GM19468 (cell line): ENCODE data around the gene MAPK8IP3.

Experiments
- ATAC-seq: cut with Tn5 transposase; IDR thresholded peaks from one replicate; pipeline ENCODE4 v1.9.1; 2021; ENCODE audit warnings: mild to moderate bottlenecking, moderate library complexity, moderate number of reproducible peaks; ENCODE audit not compliant: unreplicated experiment; ENCODE audit errors: extremely low read depth

The MAPK8IP3 gene

GRCh38 chr16:1705688-1706385 is at the start of gene MAPK8IP3:
Gene MAPK8IP3 (plus strand): TSS chr16:1706195. CDS start chr16:1706340, 145 bp downstream.
- ATAC-seq: peak; percentile 61

- no peak for ATAC-seq
Measured at GRCh38 chr16:1656808-1657617, 49.0 kb upstream of the MAPK8IP3 start.

GRCh38 chr16:1657841-1658240 is 48.2 kb upstream of the MAPK8IP3 start:
- no peak for ATAC-seq

- ATAC-seq: no peak
Measured at GRCh38 chr16:1659031-1659430, 47.0 kb upstream of the MAPK8IP3 start.

- no peak for ATAC-seq
Measured at GRCh38 chr16:1661826-1662225, 44.2 kb upstream of the MAPK8IP3 start.

GRCh38 chr16:1662543-1662942 is 43.5 kb upstream of the MAPK8IP3 start:
- ATAC-seq: no peak

- no peak for ATAC-seq
Measured at GRCh38 chr16:1665829-1666228, 40.2 kb upstream of the MAPK8IP3 start.

- ATAC-seq: no peak
Measured at GRCh38 chr16:1666316-1666715, 39.7 kb upstream of the MAPK8IP3 start.

GRCh38 chr16:1667271-1667670 is 38.7 kb upstream of the MAPK8IP3 start:
- ATAC-seq: no peak

GRCh38 chr16:1667916-1668315 is 38.1 kb upstream of the MAPK8IP3 start:
- ATAC-seq: no peak

- no peak for ATAC-seq
Measured at GRCh38 chr16:1668612-1669319, 37.2 kb upstream of the MAPK8IP3 start.

- ATAC-seq: no peak
Measured at GRCh38 chr16:1669698-1670097, 36.3 kb upstream of the MAPK8IP3 start.

- no peak for ATAC-seq
Measured at GRCh38 chr16:1670371-1670770, 35.6 kb upstream of the MAPK8IP3 start.

GRCh38 chr16:1670866-1671265 is 35.1 kb upstream of the MAPK8IP3 start:
- no peak for ATAC-seq

GRCh38 chr16:1673424-1674151 is 32.4 kb upstream of the MAPK8IP3 start:
- ATAC-seq: no peak

- ATAC-seq: no peak
Measured at GRCh38 chr16:1674306-1674705, 31.7 kb upstream of the MAPK8IP3 start.

GRCh38 chr16:1674751-1675664 is 31.0 kb upstream of the MAPK8IP3 start:
- no peak for ATAC-seq

- no peak for ATAC-seq
Measured at GRCh38 chr16:1676661-1677060, 29.3 kb upstream of the MAPK8IP3 start.

GRCh38 chr16:1677339-1677738 is 28.7 kb upstream of the MAPK8IP3 start:
- no peak for ATAC-seq
